Measurements from ENCODE around the gene USP37.

Gene USP37

DNA sequence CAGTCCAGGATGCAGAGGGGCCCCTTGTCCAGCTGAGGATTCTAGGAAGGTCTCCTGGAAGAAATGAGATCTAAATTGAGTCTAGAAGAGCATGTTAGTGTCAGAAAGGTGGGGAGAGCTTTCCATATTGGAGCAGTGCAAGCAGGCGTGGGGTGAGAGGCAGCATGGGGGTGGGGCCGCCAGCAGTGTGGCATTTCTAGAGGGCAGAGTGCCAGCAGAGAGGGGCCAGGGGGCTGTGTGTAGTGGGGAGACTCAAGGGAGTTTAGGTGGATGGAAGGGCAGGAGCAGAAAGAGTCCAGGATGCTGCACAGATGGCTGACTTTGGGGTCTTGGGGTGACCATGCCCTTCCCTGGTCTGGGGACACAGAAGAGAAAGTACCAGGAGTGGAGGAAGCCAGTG lies 147.1 kb downstream of the USP37 start:
- no peaks in the 10 kb centered on the region for H3K4me1 ChIP-seq (ENCODE audit: insufficient read depth, low read length, poor library complexity, severe bottlenecking)
- no peaks in the 10 kb centered on the region for H3K36me3 ChIP-seq (ENCODE audit: insufficient read depth, low read length)
- no peaks in the 10 kb centered on the region for H3K9me2 ChIP-seq (replicated peaks; ENCODE audit: low read depth, low read length)
- no peak overlapping the region for H3K4me2 ChIP-seq (ENCODE audit: low read depth, low read length, poor library complexity, severe bottlenecking)
- no peaks in the 10 kb centered on the region for H3K9me3 ChIP-seq (ENCODE audit: insufficient read depth, low read depth, low read length)
- H2AFZ ChIP-seq (ENCODE audit: low read length) = no peak overlapping the region
- H3K27me3 ChIP-seq (ENCODE audit: insufficient read depth, low read length, poor library complexity, severe bottlenecking) = no peaks in the 10 kb centered on the region
- H3K79me2 ChIP-seq (ENCODE audit: insufficient read depth, low read length) = no peaks in the 10 kb centered on the region
- no peaks in the 10 kb centered on the region for H4K20me1 ChIP-seq (ENCODE audit: insufficient read depth, low read length, poor library complexity, severe bottlenecking)
- H3K9ac ChIP-seq (ENCODE audit: low read depth, low read length, poor library complexity, severe bottlenecking) = no peak overlapping the region
- H3F3A ChIP-seq (ENCODE audit: low read depth) = no peaks in the 10 kb centered on the region
- TF ChIP-seq, protein P1, sequence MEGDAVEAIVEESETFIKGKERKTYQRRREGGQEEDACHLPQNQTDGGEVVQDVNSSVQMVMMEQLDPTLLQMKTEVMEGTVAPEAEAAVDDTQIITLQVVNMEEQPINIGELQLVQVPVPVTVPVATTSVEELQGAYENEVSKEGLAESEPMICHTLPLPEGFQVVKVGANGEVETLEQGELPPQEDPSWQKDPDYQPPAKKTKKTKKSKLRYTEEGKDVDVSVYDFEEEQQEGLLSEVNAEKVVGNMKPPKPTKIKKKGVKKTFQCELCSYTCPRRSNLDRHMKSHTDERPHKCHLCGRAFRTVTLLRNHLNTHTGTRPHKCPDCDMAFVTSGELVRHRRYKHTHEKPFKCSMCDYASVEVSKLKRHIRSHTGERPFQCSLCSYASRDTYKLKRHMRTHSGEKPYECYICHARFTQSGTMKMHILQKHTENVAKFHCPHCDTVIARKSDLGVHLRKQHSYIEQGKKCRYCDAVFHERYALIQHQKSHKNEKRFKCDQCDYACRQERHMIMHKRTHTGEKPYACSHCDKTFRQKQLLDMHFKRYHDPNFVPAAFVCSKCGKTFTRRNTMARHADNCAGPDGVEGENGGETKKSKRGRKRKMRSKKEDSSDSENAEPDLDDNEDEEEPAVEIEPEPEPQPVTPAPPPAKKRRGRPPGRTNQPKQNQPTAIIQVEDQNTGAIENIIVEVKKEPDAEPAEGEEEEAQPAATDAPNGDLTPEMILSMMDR (conservative IDR thresholded peaks at IDR 0.05; ENCODE audit: low read length) = no peak
- no peak for TF ChIP-seq EZH2phosphoT487 (IDR thresholded peaks at IDR 0.05; ENCODE audit: borderline replicate concordance)
- no peak overlapping the region for H3K4me3 ChIP-seq (ENCODE audit: low read length, poor library complexity, severe bottlenecking)

GRCh38 chr2:218419630-218420216 lies 148.4 kb downstream of the USP37 start:
- Histone ChIP-seq H3K9me3 (ENCODE audit: insufficient read depth, low read depth, low read length) (no peaks in the 10 kb centered on the region), H3K4me2 (ENCODE audit: low read depth, low read length, poor library complexity, severe bottlenecking) (no peak overlapping the region), H3K9ac (ENCODE audit: low read depth, low read length, poor library complexity, severe bottlenecking) (no peak overlapping the region), H3K4me3 (ENCODE audit: low read length, poor library complexity, severe bottlenecking) (no peak overlapping the region), H2AFZ (ENCODE audit: low read length) (no peak overlapping the region), H3K79me2 (ENCODE audit: insufficient read depth, low read length) (no peaks in the 10 kb centered on the region), H4K20me1 (ENCODE audit: insufficient read depth, low read length, poor library complexity, severe bottlenecking) (no peaks in the 10 kb centered on the region), H3K9me2 (replicated peaks; ENCODE audit: low read depth, low read length) (no peaks in the 10 kb centered on the region), H3K36me3 (ENCODE audit: insufficient read depth, low read length) (no peaks in the 10 kb centered on the region), H3K4me1 (ENCODE audit: insufficient read depth, low read length, poor library complexity, severe bottlenecking) (no peaks in the 10 kb centered on the region), H3K27me3 (ENCODE audit: insufficient read depth, low read length, poor library complexity, severe bottlenecking) (no peaks in the 10 kb centered on the region), H3F3A (ENCODE audit: low read depth) (no peaks in the 10 kb centered on the region)
- TF ChIP-seq EZH2phosphoT487 (IDR thresholded peaks at IDR 0.05; ENCODE audit: borderline replicate concordance) = no peak
- TF ChIP-seq, protein P1 (conservative IDR thresholded peaks at IDR 0.05; ENCODE audit: low read length) = no peak

DNA sequence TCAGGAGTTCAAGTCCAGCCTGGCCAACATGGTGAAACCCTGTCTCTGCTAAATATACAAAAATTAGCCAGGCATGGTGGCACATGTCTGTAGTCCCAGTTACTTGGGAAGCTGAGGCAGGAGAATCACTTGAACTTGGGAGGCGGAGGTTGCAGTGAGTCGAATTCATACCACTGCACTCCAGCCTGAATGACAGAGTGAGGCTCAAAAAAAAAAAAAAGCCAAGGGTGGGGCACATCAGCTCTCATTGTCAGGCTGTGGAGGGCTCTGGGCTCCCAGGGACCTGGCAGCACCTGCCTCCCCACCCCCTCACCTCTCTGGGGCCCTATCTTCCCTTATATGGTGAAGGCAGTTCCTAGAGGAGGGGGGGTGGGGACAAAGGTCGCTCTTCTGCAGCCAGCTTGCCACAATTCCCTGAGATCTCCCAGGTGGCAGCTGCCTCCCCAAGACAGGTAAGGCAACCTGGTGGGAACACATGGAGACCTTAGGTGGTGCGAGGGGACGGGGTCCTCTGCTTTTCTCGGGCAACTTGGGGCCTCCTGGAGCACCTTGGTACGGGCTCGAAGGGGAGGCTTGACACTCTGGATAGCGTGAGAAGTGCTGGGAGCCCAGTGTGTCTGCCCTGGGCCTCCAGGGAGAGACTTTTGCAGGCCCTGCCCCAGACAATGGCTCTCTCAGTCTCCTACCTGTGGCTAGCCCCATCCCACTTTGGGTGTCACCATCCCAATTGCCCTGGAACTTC lies 149.3 kb downstream of the USP37 start, which contains the start of gene VIL1:
Gene VIL1 (plus strand): TSS at position 407 of the 742 bp plus-strand sequence. CDS start 4,656 bp downstream, outside the sequence.
- Histone ChIP-seq H3K4me2 (ENCODE audit: low read depth, low read length, poor library complexity, severe bottlenecking) (no peak within 1 kb of the TSS), H4K20me1 (ENCODE audit: insufficient read depth, low read length, poor library complexity, severe bottlenecking) (no peaks in the 10 kb centered on the region), H3K4me3 (ENCODE audit: low read length, poor library complexity, severe bottlenecking) (no peak within 1 kb of the TSS), H3K79me2 (ENCODE audit: insufficient read depth, low read length) (no peaks in the 10 kb centered on the region), H3K4me1 (ENCODE audit: insufficient read depth, low read length, poor library complexity, severe bottlenecking) (no peaks in the 10 kb centered on the region), H3F3A (ENCODE audit: low read depth) (no peaks in the 10 kb centered on the region), H3K9ac (ENCODE audit: low read depth, low read length, poor library complexity, severe bottlenecking) (no peak within 1 kb of the TSS), H2AFZ (ENCODE audit: low read length) (no peak within 1 kb of the TSS), H3K36me3 (ENCODE audit: insufficient read depth, low read length) (no peaks in the 10 kb centered on the region), H3K9me2 (replicated peaks; ENCODE audit: low read depth, low read length) (no peaks in the 10 kb centered on the region), H3K27me3 (ENCODE audit: insufficient read depth, low read length, poor library complexity, severe bottlenecking) (no peaks in the 10 kb centered on the region), H3K9me3 (ENCODE audit: insufficient read depth, low read depth, low read length) (no peaks in the 10 kb centered on the region)
- TF ChIP-seq, protein P1 (conservative IDR thresholded peaks at IDR 0.05; ENCODE audit: low read length) = no peak
- TF ChIP-seq EZH2phosphoT487 (IDR thresholded peaks at IDR 0.05; ENCODE audit: borderline replicate concordance) = no peak

All from Loucy (cell line).